Effector CD8-positive, alpha-beta T cell (primary cell): ENCODE results near the gene BICDL2.
"Not testable (repeated sequence)": the region's sequence is repeated elsewhere in the genome, so short reads cannot be mapped to it uniquely, and the experiment has no call there.

ENCODE experiments used
- DNase-seq: peaks from one replicate; lab custom pipeline; 2025; lab: John Stamatoyannopoulos, UW

The BICDL2 gene

GRCh38 chr16:3065069-3065741 lies 28.5 kb upstream of the BICDL2 start, which contains the start of gene IL32:
TSS of gene IL32 (plus strand) at chr16:3065640. CDS start at chr16:3065812, 172 bp downstream.
- peak; percentile 56 for DNase-seq

GRCh38 chr16:3063625-3064386 lies 27.1 kb upstream of the BICDL2 start:
- no peak for DNase-seq

DNA sequence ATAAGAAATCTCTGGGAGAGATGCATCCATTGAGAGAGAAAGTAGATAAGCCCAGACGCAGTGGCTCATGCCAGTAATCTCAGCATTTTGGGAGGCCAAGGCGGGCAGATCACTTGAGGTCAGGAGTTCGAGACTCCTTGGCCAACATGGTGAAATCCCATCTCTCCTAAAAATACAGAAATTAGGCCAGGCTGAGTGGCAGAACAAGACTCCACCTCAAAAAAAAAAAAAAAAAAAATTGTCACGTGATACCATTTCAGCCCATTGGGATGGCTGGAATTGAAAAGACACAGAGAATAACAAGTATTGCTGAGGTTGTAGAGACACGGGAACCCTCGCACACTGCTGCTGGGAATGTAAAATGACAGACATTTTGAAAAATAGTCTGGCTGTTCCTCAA lies 25.8 kb upstream of the BICDL2 start:
- no peak for DNase-seq

DNA sequence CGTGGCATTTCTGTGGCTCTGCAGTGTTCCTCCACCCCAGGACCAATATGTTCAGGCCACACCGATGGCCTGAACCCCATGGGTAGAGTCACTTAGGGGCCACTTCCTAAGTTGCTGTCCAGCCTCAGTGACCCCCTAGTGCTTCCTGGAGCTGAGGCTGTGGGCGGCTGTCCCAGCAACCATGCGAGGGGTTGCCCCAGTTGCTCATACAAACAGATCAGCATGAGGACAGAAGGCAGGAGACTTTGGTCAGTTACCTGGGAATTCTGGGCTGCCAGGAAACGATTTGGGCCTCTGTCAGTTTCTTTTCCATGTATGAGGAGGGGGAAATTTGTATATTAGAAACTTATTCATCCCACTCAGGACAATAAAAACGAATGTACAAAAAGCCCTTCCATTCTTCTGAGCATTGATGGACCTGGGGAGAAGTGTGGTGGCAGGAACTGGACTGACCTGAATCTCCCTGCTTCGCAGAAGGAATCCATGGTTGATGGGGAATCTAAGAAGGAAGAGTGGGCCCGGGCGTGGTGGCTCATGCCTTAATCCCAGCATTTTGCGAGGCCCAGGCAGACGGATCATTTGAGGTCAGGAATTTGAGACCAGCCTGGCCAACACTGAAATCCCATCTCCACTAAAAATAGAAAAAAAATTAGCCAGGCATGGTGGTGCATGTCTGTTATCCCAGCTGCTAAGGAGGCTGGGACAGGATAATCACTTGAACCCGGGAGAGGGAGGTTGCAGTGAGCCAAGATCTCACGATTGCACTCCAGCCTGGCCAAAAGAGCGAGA lies 23.8 kb upstream of the BICDL2 start:
- no peak for DNase-seq

GRCh38 chr16:3059723-3060242 lies 23.0 kb upstream of the BICDL2 start:
- DNase-seq: no peak

DNA sequence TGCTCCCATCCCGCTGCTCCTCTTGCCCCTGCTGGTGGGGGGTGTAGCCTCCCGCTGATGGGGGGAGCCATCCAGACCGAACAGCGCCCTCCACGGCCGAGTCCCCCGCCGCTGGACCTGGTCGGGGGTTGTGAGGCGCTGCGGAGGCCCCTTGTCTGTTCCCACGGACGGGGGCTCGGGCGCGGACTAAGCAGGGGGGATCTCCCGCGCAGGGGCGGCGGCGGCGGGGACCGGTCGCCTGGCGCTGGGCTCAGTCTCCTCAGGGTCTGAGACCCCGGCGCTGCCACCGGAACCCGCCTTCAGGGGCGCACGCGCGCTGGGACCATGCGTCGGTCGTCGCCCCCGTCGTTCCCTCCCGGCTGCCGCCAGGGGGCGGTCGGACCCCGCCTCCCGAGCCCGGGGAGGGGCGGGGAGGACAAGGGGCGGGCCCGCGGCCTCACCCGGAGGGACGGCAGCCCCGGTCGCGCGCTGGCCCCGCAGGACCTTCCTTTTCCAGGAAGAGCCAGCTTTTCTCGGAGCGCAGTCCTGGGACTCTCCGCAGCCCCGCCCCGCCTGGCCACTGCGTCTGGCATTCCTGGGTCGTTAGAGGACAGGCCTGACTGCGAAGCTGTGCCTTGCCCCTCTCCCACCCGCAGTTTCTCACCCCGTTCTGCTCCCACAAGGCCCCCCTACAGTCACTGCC lies 22.4 kb upstream of the BICDL2 start:
- DNase-seq: peak; percentile 81

DNA sequence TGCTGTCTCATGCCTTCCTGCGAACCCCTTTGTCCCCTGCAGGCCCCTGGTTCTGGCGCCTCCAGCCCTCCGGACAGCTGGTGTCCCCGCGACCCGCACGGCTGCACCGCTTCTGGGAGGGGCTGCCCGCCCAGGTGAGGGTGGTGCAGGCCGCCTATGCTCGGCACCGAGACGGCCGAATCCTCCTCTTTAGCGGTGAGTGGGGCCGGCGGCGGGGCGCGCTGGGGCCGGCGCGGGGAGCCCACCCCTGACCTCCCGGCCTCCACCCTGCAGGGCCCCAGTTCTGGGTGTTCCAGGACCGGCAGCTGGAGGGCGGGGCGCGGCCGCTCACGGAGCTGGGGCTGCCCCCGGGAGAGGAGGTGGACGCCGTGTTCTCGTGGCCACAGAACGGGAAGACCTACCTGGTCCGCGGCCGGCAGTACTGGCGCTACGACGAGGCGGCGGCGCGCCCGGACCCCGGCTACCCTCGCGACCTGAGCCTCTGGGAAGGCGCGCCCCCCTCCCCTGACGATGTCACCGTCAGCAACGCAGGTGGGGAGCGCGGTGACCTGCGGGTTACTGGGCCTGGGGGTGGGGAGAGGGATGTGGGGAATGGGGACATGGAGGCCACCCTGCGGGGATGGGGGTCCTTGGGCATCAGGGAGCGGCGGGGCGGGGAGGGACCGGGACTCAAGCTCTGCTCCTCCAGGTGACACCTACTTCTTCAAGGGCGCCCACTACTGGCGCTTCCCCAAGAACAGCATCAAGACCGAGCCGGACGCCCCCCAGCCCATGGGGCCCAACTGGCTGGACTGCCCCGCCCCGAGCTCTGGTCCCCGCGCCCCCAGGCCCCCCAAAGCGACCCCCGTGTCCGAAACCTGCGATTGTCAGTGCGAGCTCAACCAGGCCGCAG lies 21.6 kb upstream of the BICDL2 start:
- DNase-seq: peak; percentile 41

DNA sequence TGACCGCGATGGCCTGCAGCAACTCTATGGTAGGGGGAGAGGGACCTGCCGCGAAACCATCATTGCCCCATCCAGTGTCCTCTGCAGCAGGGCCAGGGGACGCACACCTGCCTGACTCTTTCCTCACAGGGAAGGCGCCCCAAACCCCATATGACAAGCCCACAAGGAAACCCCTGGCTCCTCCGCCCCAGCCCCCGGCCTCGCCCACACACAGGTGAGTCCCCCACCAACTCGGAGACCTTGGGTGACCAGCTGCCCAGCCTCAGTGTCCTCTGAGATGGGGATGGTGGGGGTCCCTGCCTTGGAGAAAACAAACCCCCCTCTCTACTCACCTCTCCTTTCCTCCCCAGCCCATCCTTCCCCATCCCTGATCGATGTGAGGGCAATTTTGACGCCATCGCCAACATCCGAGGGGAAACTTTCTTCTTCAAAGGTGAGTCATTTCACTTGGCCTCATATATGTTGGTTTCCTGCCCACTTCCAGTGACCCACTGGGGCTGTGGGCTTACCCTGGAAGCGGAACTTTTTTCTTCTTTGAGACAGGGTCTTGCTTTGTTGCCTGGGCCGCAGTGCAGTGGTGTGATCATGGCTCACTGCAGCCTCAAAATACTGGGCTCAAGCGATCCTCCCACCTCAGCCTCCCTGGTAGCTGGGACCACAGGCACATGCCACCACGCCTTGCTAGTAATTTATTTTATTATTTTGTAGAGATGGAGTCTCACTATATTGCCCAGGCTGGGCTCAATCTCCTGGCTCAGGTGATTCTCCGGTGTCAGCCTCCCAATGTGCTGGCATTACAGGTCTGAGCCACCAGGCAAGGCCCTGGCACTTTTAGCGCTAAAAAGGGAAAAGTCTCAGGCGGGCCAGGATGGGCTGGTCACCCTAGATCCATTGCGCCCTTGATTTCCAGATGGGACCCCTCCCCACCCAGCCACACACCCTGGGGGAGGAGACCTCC lies 20.7 kb upstream of the BICDL2 start:
- no peak for DNase-seq

- DNase-seq: no peak
Observed at GRCh38 chr16:3056336-3057180, 19.8 kb upstream of the BICDL2 start.

GRCh38 chr16:3055734-3056115 lies 19.0 kb upstream of the BICDL2 start:
- not testable (repeated sequence) for DNase-seq

- DNase-seq: no peak
Observed at GRCh38 chr16:3054965-3055733, 18.4 kb upstream of the BICDL2 start.

- DNase-seq: not testable (repeated sequence)
Observed at GRCh38 chr16:3053330-3053710, 16.6 kb upstream of the BICDL2 start.

DNA sequence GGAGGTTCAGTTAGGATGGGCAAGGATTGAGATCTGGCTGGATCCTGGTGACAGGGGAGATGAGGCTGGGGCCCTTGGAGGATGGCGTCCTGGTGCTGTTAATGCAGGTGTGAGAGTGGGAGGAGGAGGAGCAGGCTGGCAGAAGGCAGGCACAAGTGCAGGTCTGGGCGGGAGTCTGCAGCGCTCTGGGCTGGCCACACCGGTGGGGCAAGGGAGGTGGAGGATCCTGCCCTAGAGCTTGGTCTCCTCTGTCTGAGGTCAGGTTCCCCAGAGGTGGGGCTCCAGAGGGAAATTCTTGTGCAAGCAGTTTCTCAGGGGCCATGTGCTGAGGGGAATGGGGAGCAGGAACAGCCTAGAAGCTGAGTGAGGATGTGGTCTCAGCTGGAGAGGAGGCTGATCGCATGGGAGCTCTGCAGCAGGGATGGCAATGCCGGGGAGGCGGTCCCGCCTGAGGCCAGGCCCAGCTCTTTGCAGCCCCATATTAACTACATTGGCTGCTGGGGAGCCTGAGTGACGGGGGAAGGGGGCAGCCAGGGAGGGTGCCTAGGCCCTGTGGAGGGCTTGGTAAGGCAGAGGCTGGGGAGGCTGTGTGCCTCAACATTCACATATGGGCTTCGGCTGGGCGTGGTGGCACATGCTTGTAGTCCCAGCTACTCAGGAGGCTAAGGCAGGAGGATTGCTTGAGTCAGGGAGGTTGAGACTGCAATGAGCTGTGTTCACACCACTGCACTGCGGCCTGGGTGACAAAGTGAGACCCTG lies 16.0 kb upstream of the BICDL2 start:
- DNase-seq: not testable (repeated sequence)

GRCh38 chr16:3051494-3051893 lies 14.8 kb upstream of the BICDL2 start:
- no peak for DNase-seq

- no peak for DNase-seq
Observed at GRCh38 chr16:3051009-3051408, 14.3 kb upstream of the BICDL2 start.

GRCh38 chr16:3050487-3050886 lies 13.7 kb upstream of the BICDL2 start:
- no peak for DNase-seq

- DNase-seq: no peak
Observed at GRCh38 chr16:3049921-3050481, 13.3 kb upstream of the BICDL2 start.
